GM21717 (cell line): Measurements from ENCODE around the gene LILRB2.
"Not testable (repeated sequence)": the region's sequence is repeated elsewhere in the genome, so short reads cannot be mapped to it uniquely, and the experiment has no call there.

Experiments used
- ATAC-seq: cut with Tn5 transposase; IDR thresholded peaks from one replicate; pipeline ENCODE4 v1.9.1; 2021; ENCODE audit warnings: mild to moderate bottlenecking, moderate library complexity; ENCODE audit not compliant: unreplicated experiment

The LILRB2 gene

DNA sequence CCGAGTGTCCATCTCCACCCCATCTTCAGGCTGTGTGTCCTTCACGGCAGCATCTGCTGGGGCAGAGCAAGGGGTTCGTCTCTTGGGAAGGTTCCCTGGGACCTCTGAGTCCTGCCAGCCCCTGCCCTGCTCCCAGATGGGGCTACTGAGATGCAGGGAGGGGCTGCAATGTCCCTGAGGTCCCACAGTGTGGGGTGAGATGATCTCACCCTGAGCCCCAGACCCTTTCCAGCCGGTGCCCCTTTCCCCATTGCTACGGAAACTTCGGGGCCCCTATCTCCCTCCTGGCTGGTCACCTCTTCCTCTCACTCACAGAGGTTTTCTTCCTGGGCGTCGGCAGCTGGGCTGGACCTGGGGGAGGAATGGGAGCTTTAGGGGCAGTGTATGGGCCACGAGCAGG is 5.0 kb downstream of the LILRB2 start:
- ATAC-seq: no peak

GRCh38 chr19:54274516-54274915 is 6.4 kb downstream of the LILRB2 start:
- not testable (repeated sequence) for ATAC-seq

DNA sequence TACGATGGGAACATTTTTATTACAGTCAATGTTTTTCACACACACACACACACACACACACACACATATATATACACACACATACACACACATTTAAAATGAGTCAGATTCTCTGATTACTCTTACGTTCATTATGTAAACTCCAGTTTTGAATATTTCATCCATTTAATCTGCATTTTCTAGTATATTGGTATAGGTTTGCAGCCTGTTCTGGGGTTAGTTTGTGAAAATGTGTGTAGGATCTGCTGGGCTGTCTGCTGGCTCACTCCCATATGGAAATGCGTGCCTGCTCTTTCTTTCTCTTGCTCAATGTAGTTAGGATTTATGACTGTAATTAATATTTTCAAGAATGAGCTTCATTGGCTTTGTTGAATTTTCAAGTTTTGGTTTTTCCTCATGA is 7.1 kb downstream of the LILRB2 start:
- no peak for ATAC-seq

DNA sequence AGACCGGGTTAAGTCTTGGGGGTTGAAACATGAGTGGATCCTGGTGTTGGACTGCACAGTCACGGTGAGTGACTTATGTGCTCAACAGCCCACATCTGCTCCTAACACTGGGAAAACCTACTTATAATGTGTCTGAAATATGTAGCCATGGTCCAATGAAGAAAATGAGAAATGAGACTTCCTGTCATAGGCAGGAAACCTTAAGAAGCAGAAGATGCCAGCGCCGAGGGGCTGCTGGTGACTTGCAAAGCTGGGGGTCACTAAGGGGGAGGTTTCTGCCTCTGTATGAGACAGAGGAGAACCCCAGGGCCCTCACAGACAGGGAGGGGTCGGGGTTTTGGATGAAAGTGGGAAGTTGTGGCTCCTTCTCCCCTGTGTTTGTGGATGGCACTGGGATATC is 8.7 kb downstream of the LILRB2 start:
- ATAC-seq: not testable (repeated sequence)

- not testable (repeated sequence) for ATAC-seq
These were observed 9.3 kb downstream of the LILRB2 start for GRCh38 chr19:54271587-54271986.

DNA sequence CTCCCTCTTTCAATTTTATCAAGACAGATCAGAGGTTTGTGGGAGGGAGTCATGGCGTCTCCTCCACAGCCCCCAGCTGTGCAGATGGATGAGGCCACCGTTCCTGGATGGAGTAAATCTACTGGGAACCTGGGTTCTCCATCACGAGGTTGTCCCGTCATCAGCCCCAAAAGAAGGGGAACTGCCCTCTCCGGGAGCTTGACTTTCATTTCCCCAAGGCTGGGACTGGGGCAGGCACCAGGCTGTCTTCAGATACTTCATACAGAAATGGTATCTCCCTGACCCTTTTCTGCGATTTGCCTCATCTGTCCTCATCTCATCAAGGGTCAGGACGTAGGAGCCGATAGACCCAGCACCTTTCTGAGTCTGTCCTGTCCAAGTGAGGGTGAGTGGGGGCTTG is 9.8 kb downstream of the LILRB2 start:
- ATAC-seq: no peak

DNA sequence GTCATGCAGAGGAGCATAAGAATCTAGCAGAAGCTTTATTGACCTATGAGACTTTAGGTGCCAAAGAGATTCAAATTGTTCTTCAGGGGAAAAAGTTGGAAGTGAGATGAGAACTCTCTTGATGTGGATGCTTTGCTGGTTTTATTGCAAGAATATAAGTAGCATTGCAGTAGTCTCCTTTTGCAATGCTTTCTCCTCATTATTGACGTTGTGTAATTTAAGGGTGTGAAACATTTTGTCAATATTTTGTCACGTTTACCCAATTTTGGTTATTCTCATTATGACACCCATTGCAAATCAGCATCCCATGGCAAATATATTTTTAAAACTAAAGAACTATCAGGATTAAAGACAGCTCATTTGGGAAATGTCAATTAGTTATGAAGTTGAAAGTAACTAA is 12.0 kb downstream of the LILRB2 start:
- no peak for ATAC-seq

- ATAC-seq: no peak
These were observed 14.8 kb downstream of the LILRB2 start for GRCh38 chr19:54266133-54266532.

DNA sequence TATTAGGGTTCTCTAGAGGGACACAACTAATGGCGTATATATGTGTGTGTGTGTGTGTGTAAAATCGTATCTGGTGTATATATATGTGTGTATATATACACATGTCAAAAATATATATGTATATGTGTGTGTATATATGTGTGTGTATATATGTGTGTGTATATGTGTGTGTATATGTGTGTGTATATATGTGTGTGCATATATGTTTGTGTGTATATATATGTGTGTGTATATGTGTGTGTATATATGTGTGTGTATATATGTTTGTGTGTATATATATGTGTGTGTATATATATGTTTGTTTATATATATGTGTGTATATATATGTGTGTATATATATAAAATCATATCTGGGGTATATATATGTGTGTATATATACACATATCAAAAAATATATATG is 18.4 kb downstream of the LILRB2 start:
- no peak for ATAC-seq

DNA sequence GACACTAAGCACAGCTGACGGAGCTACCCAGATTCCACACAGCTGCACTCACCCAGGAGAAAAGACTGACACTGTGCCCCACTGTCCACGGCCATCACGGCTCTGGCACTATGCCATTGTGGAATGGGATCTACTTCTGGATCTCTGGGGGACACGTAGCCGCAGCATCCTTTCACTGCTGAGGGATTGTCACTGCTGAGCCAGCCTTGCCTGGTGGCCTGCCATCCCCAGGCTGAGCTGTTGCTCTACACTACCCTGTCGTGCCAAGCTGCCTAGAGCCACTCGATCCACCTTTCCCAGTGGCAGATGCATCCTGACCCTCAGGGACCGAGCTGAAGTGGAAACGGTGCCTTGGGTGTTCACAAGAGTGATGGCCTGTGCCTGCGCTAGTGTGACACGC is 18.8 kb downstream of the LILRB2 start:
- ATAC-seq: no peak

GRCh38 chr19:54257116-54257480 is 23.8 kb downstream of the LILRB2 start, which contains the start of gene LILRB5:
Gene LILRB5, minus strand, starts transcription at chr19:54257273. Its CDS starts 80 bp downstream, at chr19:54257193.
- no peak for ATAC-seq

GRCh38 chr19:54256250-54257115 is 24.4 kb downstream of the LILRB2 start:
- no peak for ATAC-seq

DNA sequence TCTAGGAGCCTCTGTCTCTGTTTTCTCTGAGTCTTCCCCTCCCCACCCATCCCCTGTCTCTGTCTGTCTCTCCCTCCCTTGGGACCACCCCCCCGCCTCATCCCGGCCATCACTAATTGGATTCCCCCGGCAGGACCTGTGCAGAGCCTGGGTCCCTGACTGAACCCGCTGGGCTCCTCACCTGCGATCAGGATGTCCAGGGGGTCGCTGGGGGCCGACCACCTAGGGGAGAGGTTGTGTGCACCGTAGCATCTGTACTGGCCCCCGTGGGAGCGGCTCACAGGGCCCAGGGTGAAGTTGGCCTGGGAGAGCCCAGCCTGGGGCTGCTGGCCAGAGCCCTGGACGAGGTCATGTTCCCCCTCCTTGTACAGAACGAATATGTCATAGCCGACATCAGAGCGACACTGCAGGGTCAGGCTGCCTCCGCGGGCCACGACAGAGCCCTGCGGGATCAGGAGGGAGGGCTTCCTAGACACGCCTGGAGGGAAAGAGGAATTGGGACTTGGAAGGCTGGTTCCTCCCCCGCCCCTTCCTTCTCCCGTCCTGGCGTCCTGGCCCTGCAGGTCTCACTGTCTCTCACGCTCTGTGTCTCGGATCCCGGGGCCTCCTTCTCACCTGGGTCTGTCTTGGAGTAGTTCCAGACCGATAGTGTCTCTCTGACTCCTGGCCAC is 25.7 kb downstream of the LILRB2 start:
- ATAC-seq: no peak

GRCh38 chr19:54254195-54254906 is 26.6 kb downstream of the LILRB2 start:
- ATAC-seq: no peak

- no peak for ATAC-seq
These were observed 27.3 kb downstream of the LILRB2 start for GRCh38 chr19:54253331-54254194.

GRCh38 chr19:54252845-54253244 is 28.1 kb downstream of the LILRB2 start:
- no peak for ATAC-seq

DNA sequence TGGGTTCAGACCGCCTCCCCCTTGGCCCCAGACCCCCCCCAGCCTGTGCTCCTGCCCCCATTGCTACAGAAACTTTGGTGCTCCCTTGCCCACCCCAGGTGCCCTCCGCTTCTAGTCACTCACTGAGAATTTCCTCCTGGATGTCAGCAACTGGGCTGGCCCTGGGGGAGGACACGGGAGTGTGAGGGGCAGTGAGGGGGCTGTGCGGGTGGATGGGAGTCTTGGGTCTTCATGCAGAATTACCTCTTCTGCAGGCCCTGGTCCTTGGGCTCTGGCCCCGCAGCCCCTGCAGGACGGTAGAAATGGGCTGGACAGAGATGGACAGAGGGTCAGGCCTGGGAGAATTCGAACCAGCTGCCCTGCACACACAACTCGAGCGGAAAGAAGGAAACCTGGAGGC is 28.7 kb downstream of the LILRB2 start:
- ATAC-seq: no peak

- ATAC-seq: no peak
These were observed 32.8 kb downstream of the LILRB2 start for GRCh38 chr19:54248016-54248601.

GRCh38 chr19:54247106-54247930 is 33.6 kb downstream of the LILRB2 start:
- ATAC-seq: no peak
